GM12878 (cell line): ENCODE measurements around the gene COG1. TPM values are rescaled to one million over a fixed set of nuclear protein-coding genes. Genes with fewer than 3 reads are reported as not detected.

Source experiments
- BMI1 ChIP-seq: fragments of 450-650 bp; IDR thresholded peaks from 2 replicates; pipeline ENCODE4 v1.6.1; 2016; ENCODE audit warnings: mild to moderate bottlenecking, moderate library complexity, borderline replicate concordance
- CTCF ChIP-seq, 3 experiments: IDR thresholded peaks in 2 of 3; conservative IDR thresholded peaks in 1 of 3; 2 replicates each; pipeline ENCODE4 v1.5.1; 2011; ENCODE audit warnings: low read depth in 3 of 3, low read length in 3 of 3, mild to moderate bottlenecking in 3 of 3, control low read depth in 2 of 3, moderate library complexity in 2 of 3, inconsistent platforms in 1 of 3, mixed read lengths in 1 of 3; ENCODE audit not compliant: control insufficient read depth in 2 of 3, insufficient read depth in 1 of 3; ENCODE audit errors: extremely low read depth in 1 of 3
- EZH2 ChIP-seq: IDR thresholded peaks from 2 replicates; pipeline ENCODE4 v1.6.1; 2012; ENCODE audit warnings: low read depth, mild to moderate bottlenecking, control low read depth, inconsistent platforms, low read length, borderline replicate concordance; ENCODE audit not compliant: control insufficient read depth
- IRF3 ChIP-seq: fragments of 450-650 bp; IDR thresholded peaks from 2 replicates; pipeline ENCODE4 v1.6.1; 2014; ENCODE audit warnings: mild to moderate bottlenecking
- IRF5 ChIP-seq: fragments of 450-650 bp; IDR thresholded peaks from 2 replicates; pipeline ENCODE4 v1.6.1; 2017; ENCODE audit warnings: borderline replicate concordance
- KLF5 ChIP-seq: fragments of 450-650 bp; IDR thresholded peaks from 2 replicates; pipeline ENCODE4 v1.6.1; 2014; ENCODE audit warnings: mild to moderate bottlenecking; ENCODE audit not compliant: partially characterized antibody
- MEF2A ChIP-seq: IDR thresholded peaks from 2 replicates; pipeline ENCODE4 v1.6.1; 2011; ENCODE audit warnings: low read depth, mild to moderate bottlenecking, low read length, moderate library complexity; ENCODE audit not compliant: insufficient read depth
- NFYA ChIP-seq: IDR thresholded peaks from 2 replicates; pipeline ENCODE4 v1.6.1; 2011; ENCODE audit warnings: low read depth, mild to moderate bottlenecking, low read length, improper control_type of control experiment, borderline replicate concordance
- PAX5 ChIP-seq: IDR thresholded peaks from 2 replicates; pipeline ENCODE4 v1.6.1; 2011; ENCODE audit warnings: low read depth, low read length, borderline replicate concordance
- RB1 ChIP-seq: fragments of 450-650 bp; formaldehyde crosslinking; IDR thresholded peaks from 2 replicates; pipeline ENCODE4 v1.6.1; 2017; ENCODE audit warnings: mild to moderate bottlenecking, borderline replicate concordance
- SKIL ChIP-seq: fragments of 450-650 bp; IDR thresholded peaks from 2 replicates; pipeline ENCODE4 v1.6.1; 2017; ENCODE audit warnings: mild to moderate bottlenecking, low read depth, inconsistent platforms; ENCODE audit not compliant: poor library complexity, severe bottlenecking
- SMAD5 ChIP-seq: IDR thresholded peaks from 2 replicates; pipeline ENCODE4 v1.6.1; 2016; ENCODE audit warnings: antibody characterized with exemption, low read depth
- SMARCA5 ChIP-seq: fragments of 450-650 bp; IDR thresholded peaks from 2 replicates; pipeline ENCODE4 v1.6.1; 2017; ENCODE audit warnings: mild to moderate bottlenecking
- SRF ChIP-seq, 2 experiments: IDR thresholded peaks; 2 replicates each; pipeline ENCODE4 v1.6.1; 2011; ENCODE audit warnings: low read depth in 2 of 2, low read length in 2 of 2, mild to moderate bottlenecking in 1 of 2, moderate library complexity in 1 of 2
- ZBTB11 ChIP-seq: fragments of 450-650 bp; formaldehyde crosslinking; IDR thresholded peaks from 2 replicates; pipeline ENCODE4 v1.5.0; 2022; ENCODE audit warnings: mild to moderate bottlenecking, missing genetic modification characterization
- ZBTB33 ChIP-seq: fragments of 450-650 bp; IDR thresholded peaks from 2 replicates; pipeline ENCODE4 v1.6.1; 2017; ENCODE audit warnings: mild to moderate bottlenecking
- ZNF24 ChIP-seq: fragments of 450-650 bp; IDR thresholded peaks from 2 replicates; pipeline ENCODE4 v1.6.1; 2017; ENCODE audit warnings: antibody characterized with exemption, mild to moderate bottlenecking
- polyA plus RNA-seq, 11 experiments: library from polyadenylated mRNA; depleted of rRNA in 4 of 11; unstranded in 6 of 11; stranded (reverse) in 5 of 11; fragments of >200 nt; fragmentation: Nextera tagmentation in 4 of 11; fragmentation: Illumina TruSeq in 1 of 11; extraction: Ambion mirVana in 4 of 11; extraction: Trizol in 1 of 11; gene quantifications; 1 replicate in 1 of 11; 2 replicates in 10 of 11; pipeline versions ENCODE4 v1.2.1 to v1.2.3, GENCODE V29; 2011 to 2016; ENCODE audit warnings: inconsistent platforms in 2 of 11, missing spikeins in 2 of 11, low read depth in 1 of 11
- total RNA-seq, 4 experiments: library from RNA; depleted of rRNA in 3 of 4; stranded (reverse); fragments of >200 nt in 3 of 4; fragmentation: Illumina TruSeq in 1 of 4; extraction: Trizol in 1 of 4; gene quantifications; 2 replicates each; pipeline versions ENCODE4 v1.2.1 to v1.2.3, GENCODE V29; 2013 to 2021

COG1 gene
- total and polyA plus RNA-seq, 10 of the 15 experiments (the other 5 are each of a cell fraction or from before 2014, with no cell fraction given) = 10.5 to 24.1 (median 18.1) TPM

- no peak for TF ChIP-seq ZBTB11 (CRISPR knock-in tag)
- TF ChIP-seq BMI1 = no peak
- TF ChIP-seq NFYA = no peak
- TF ChIP-seq PAX5 = no peak
- TF ChIP-seq MEF2A = no peak
- TF ChIP-seq SMAD5 = no peak
- 0 out of 2 replicates have a peak, but pooled peaks have one; percentile 40 for TF ChIP-seq SMARCA5
- no peak for TF ChIP-seq KLF5
- no peak for TF ChIP-seq ZBTB33
- no peak for TF ChIP-seq RB1
- no peak for TF ChIP-seq EZH2
- no peak for TF ChIP-seq IRF3
- no peak for TF ChIP-seq ZNF24
- TF ChIP-seq SRF (IDR thresholded peaks at IDR 0.05; ENCODE audit: low read depth in 2 of 2, low read length in 2 of 2) = no peak
- no peak for TF ChIP-seq CTCF (IDR thresholded peaks at IDR 0.05 in 2 of 3, conservative IDR thresholded peaks at IDR 0.05 in 1 of 3; ENCODE audit: control insufficient read depth in 2 of 3, extremely low read depth in 1 of 3, insufficient read depth in 1 of 3, low read depth in 3 of 3, low read length in 3 of 3)
- TF ChIP-seq SKIL = peak; percentile 48
- TF ChIP-seq IRF5 = no peak
Observed at GRCh38 chr17:73156887-73157520, 35.9 kb upstream of the COG1 start (continued).
